ENCODE results near the gene PDGFC.

PDGFC gene

GRCh38 chr4:156974264-156974663 is 2.7 kb upstream of the PDGFC start:
- no peak for DNase-seq (ENCODE audit: low spot score)

- DNase-seq (ENCODE audit: low spot score), result no peak
These were observed 898 bp upstream of the PDGFC start for GRCh38 chr4:156972379-156973015.

GRCh38 chr4:156971165-156971675 is 379 bp downstream of the PDGFC start:
- DNase-seq (ENCODE audit: low spot score), result no peak

GRCh38 chr4:156970501-156971164 is 966 bp downstream of the PDGFC start:
- peak; percentile 63 for DNase-seq (ENCODE audit: low spot score)

GRCh38 chr4:156969911-156970310 is 1.7 kb downstream of the PDGFC start:
- DNase-seq (ENCODE audit: low spot score), result no peak

- no peak for DNase-seq (ENCODE audit: low spot score)
These were observed 2.5 kb downstream of the PDGFC start for GRCh38 chr4:156969101-156969500.

- DNase-seq (ENCODE audit: low spot score), result peak; percentile 69
These were observed 3.1 kb downstream of the PDGFC start for GRCh38 chr4:156968479-156968984.

GRCh38 chr4:156966836-156967235 is 4.8 kb downstream of the PDGFC start:
- DNase-seq (ENCODE audit: low spot score), result no peak

GRCh38 chr4:156963419-156963818 is 8.2 kb downstream of the PDGFC start:
- DNase-seq (ENCODE audit: low spot score), result no peak

GRCh38 chr4:156962528-156962974 is 9.0 kb downstream of the PDGFC start:
- DNase-seq (ENCODE audit: low spot score), result peak; percentile 71

GRCh38 chr4:156962058-156962358 is 9.6 kb downstream of the PDGFC start:
- no peak for DNase-seq (ENCODE audit: low spot score)

GRCh38 chr4:156961196-156962057 is 10.2 kb downstream of the PDGFC start:
- no peak for DNase-seq (ENCODE audit: low spot score)

- peak; percentile 28 for DNase-seq (ENCODE audit: low spot score)
These were observed 12.3 kb downstream of the PDGFC start for GRCh38 chr4:156959298-156959702.

GRCh38 chr4:156958276-156959074 is 13.1 kb downstream of the PDGFC start:
- no peak for DNase-seq (ENCODE audit: low spot score)

- no peak for DNase-seq (ENCODE audit: low spot score)
These were observed 14.0 kb downstream of the PDGFC start for GRCh38 chr4:156957556-156957955.

GRCh38 chr4:156956826-156957368 is 14.7 kb downstream of the PDGFC start:
- no peak for DNase-seq (ENCODE audit: low spot score)

- no peak for DNase-seq (ENCODE audit: low spot score)
These were observed 15.2 kb downstream of the PDGFC start for GRCh38 chr4:156956359-156956758.

GRCh38 chr4:156954587-156954986 is 17.0 kb downstream of the PDGFC start:
- DNase-seq (ENCODE audit: low spot score), result no peak

- DNase-seq (ENCODE audit: low spot score), result no peak
These were observed 17.6 kb downstream of the PDGFC start for GRCh38 chr4:156953951-156954350.

GRCh38 chr4:156953001-156953400 is 18.6 kb downstream of the PDGFC start:
- no peak for DNase-seq (ENCODE audit: low spot score)

- DNase-seq (ENCODE audit: low spot score), result no peak
These were observed 19.4 kb downstream of the PDGFC start for GRCh38 chr4:156952078-156952759.

All from AG08395 (cell line).